Subcutaneous adipose tissue (tissue), 4 donors: ENCODE measurements around the gene ELAVL4. TPM values are rescaled to one million over a fixed set of nuclear protein-coding genes. Genes with fewer than 3 reads are reported as not detected.

Experiments
- CTCF ChIP-seq: fragments of 450-650 bp; IDR thresholded peaks from one replicate; pipeline ENCODE4 v1.5.1; 2016; ENCODE audit warnings: low read depth, mild to moderate bottlenecking, control low read depth, antibody characterized with exemption, moderate library complexity
- total RNA-seq, 4 donors: library from RNA; depleted of rRNA; stranded (reverse); fragments of >200 nt; gene quantifications; one replicate each; pipeline ENCODE4 v1.1.0, GENCODE V29; 2016

Gene ELAVL4
- total RNA-seq, 4 donors from 2014 or later, result 0.34 to 0.38 TPM; not detected in 2

- TF ChIP-seq CTCF, result no peak
Measured at GRCh38 chr1:50180367-50180766, 71.6 kb downstream of the ELAVL4 start.

GRCh38 chr1:50181027-50181663 lies 72.4 kb downstream of the ELAVL4 start:
- TF ChIP-seq CTCF, result no peak

GRCh38 chr1:50183378-50184133 lies 74.8 kb downstream of the ELAVL4 start:
- TF ChIP-seq CTCF, result no peak

GRCh38 chr1:50189369-50189768 lies 80.6 kb downstream of the ELAVL4 start:
- no peak for TF ChIP-seq CTCF

DNA sequence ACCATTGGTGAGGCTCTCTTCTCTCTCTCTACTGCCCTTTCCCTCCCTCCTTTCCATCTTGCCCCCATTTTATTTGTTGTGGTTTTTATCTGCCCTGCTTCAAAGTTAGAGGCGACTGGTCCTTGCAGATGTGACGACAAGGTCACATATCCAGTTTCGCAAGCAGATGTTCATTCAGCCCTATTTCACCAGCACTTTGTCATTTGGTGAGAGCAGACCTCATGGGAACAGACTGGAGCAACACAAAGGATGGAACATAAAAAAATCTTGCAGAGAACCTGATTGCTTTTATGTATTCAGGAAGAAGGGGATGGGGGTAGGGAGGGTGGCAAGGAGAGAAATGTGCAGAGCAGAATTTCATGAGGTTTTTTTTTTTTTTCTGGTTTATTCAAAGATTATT lies 84.3 kb downstream of the ELAVL4 start:
- no peak for TF ChIP-seq CTCF

GRCh38 chr1:50195205-50195604 lies 86.5 kb downstream of the ELAVL4 start:
- no peak for TF ChIP-seq CTCF

DNA sequence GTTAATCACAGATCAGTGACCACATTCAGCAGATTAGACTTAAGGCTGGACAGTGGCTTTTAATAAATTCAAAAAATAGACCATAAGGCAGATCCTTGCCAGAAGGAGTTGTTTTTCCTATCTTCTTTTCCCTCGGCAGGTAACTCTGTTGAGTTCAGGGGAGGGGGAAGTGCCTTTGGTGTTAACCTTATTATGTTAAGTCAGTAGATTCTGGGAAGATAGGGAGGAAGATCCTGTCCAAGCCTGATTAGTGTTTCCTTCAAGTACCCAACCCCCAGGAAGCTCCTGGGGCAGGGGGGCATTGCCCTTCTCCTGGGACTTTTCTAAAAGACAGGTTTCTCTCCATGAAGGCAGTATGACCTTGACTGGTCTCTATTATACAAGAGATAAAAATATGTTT lies 87.4 kb downstream of the ELAVL4 start:
- no peak for TF ChIP-seq CTCF
